SJSA1 (cell line): ENCODE measurements around the gene TEF. TPM values are rescaled to one million over a fixed set of nuclear protein-coding genes. Genes with fewer than 3 reads are reported as not detected.
"Not testable (repeated sequence)": the region's sequence is repeated elsewhere in the genome, so short reads cannot be mapped to it uniquely, and the experiment has no call there.

ENCODE experiments used
- DNase-seq, 2 experiments: peaks; one replicate each; pipeline ENCODE4 v3.0.0-alpha.2; 2015 to 2020; ENCODE audit warnings: low spot score in 2 of 2, low read depth in 1 of 2
- H3K27ac ChIP-seq: fragments of 250-450 bp; sonication (Bioruptor Pico); 2 replicates; pipeline ENCODE4 v1.5.1; 2020; ENCODE audit warnings: mild to moderate bottlenecking, moderate library complexity
- H3K27me3 ChIP-seq: fragments of 250-450 bp; sonication (Bioruptor Pico); replicated peaks from 2 replicates; pipeline ENCODE4 v1.5.1; 2020; ENCODE audit warnings: mild to moderate bottlenecking, moderate library complexity
- H3K36me3 ChIP-seq: fragments of 250-450 bp; sonication (Bioruptor Pico); 2 replicates; pipeline ENCODE4 v1.5.1; 2020; ENCODE audit warnings: mild to moderate bottlenecking
- H3K4me1 ChIP-seq: fragments of 250-450 bp; sonication (Bioruptor Pico); replicated peaks from 2 replicates; pipeline ENCODE4 v1.6.1; 2021; ENCODE audit warnings: mild to moderate bottlenecking
- H3K4me3 ChIP-seq: fragments of 250-450 bp; sonication (Bioruptor Pico); 2 replicates; pipeline ENCODE4 v1.5.1; 2020; ENCODE audit warnings: mild to moderate bottlenecking
- H3K9me3 ChIP-seq: fragments of 250-450 bp; sonication (Bioruptor Pico); replicated peaks from 2 replicates; pipeline ENCODE4 v1.5.1; 2020; ENCODE audit warnings: mild to moderate bottlenecking
- total RNA-seq: library from RNA; depleted of rRNA; stranded (reverse); fragments of >200 nt; shearing (Covaris generic); gene quantifications from 2 replicates; pipeline ENCODE4 v1.2.3, GENCODE V29; 2014

TEF gene
- total RNA-seq, 1 experiment from 2014 or later, result 9.4 TPM

DNA sequence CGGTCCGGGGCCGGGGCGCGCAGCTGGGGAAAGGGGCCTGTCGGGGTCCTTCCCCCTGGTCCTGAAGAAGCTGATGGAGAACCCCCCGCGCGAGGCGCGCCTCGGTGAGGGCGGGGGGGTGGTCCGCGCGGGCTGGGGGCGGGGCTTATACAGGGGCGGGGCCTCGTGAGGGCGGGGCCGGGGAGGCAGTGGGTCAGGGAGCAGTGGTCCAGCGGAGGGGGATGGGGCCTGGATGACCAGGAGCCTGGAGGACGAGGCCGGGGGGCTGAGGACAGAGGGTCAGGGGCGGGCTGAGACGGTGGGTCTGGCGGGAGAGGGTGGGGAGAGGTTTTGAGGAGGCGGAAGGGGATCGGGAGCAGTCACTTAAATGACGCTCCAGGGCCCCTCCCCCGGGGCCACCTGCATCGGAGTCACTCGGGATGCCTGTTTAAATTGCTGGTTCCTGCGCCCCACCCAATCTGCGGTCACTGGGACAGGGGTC lies 396 bp downstream of the TEF start:
- peaks cover 17% of the 10 kb centered on the region for H3K4me1 ChIP-seq
- H3K36me3 ChIP-seq, result peaks cover 10% of the 10 kb centered on the region
- peak overlapping the region; percentile 51 for H3K4me3 ChIP-seq
- no peaks in the 10 kb centered on the region for H3K27me3 ChIP-seq
- H3K27ac ChIP-seq, result peak overlapping the region; percentile 98
- no peaks in the 10 kb centered on the region for H3K9me3 ChIP-seq
- peak in 1 of 2 experiments; percentile 64 for DNase-seq

DNA sequence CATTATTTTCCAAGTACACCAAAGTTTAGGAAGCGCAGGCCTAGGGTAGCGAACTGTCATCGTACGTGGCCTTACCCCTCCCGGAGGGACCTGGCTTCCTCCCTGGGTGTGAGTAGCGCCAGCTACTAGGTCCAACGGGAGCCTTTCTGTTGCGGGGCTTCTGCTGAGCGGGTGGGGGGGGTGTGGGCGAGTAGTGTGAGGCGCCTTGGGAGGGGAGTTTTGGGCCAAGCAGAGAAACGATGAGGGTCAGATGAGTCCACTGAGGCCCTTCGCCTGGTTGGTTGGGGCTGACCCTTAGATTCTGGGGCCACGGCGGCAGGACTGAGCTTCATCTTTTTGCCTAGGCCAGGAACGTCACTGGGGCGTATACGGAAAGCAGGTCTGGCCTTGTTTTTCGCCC lies 868 bp downstream of the TEF start:
- no peak for DNase-seq
- Histone ChIP-seq H3K36me3 (peaks cover 14% of the 10 kb centered on the region), H3K9me3 (no peaks in the 10 kb centered on the region), H3K4me1 (peaks cover 17% of the 10 kb centered on the region), H3K27me3 (no peaks in the 10 kb centered on the region), H3K4me3 (peak overlapping the region; percentile 51), H3K27ac (no peak overlapping the region)

- Histone ChIP-seq H3K36me3 (peaks cover 16% of the 10 kb centered on the region), H3K4me1 (peaks cover 17% of the 10 kb centered on the region), H3K27ac (no peak overlapping the region), H3K27me3 (no peaks in the 10 kb centered on the region), H3K9me3 (no peaks in the 10 kb centered on the region), H3K4me3 (no peak overlapping the region; the same call in 1 of the 2 replicates)
- DNase-seq, result no peak
Observed at GRCh38 chr22:41383085-41383484, 1.3 kb downstream of the TEF start.

DNA sequence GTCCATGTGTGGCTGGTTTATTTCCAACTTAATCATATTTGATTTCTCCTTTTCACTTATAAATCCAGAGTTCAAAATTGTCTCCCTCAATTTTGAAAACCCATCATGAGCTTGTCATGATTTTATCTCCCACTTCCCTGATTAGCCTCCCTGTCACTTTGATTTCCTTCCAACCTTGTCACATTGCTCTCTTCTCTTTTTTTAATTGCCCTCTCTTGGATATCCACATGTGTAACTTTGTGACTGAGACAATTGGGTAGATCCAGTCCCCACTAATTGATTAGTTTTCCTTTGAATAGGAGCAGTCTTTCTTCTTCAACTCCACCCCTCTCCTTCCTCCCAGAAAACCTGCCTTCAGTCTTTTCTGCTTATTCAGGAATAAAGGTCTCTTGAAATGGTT lies 2.4 kb downstream of the TEF start:
- Histone ChIP-seq H3K27ac (no peak overlapping the region), H3K36me3 (peaks cover 25% of the 10 kb centered on the region), H3K9me3 (no peaks in the 10 kb centered on the region), H3K4me1 (peaks cover 17% of the 10 kb centered on the region), H3K4me3 (no peak overlapping the region), H3K27me3 (no peaks in the 10 kb centered on the region)
- no peak for DNase-seq

- Histone ChIP-seq H3K27me3 (no peaks in the 10 kb centered on the region), H3K4me3 (no peak overlapping the region), H3K4me1 (peaks cover 5% of the 10 kb centered on the region; the same call in 1 of the 2 replicates), H3K36me3 (peaks cover 38% of the 10 kb centered on the region), H3K27ac (no peak overlapping the region), H3K9me3 (no peaks in the 10 kb centered on the region)
- DNase-seq, result no peak
Observed at GRCh38 chr22:41387341-41387740, 5.6 kb downstream of the TEF start.

GRCh38 chr22:41394012-41394356 lies 12.2 kb downstream of the TEF start:
- Histone ChIP-seq H3K27me3 (no peaks in the 10 kb centered on the region), H3K36me3 (peaks cover 59% of the 10 kb centered on the region), H3K4me1 (no peaks in the 10 kb centered on the region), H3K9me3 (no peaks in the 10 kb centered on the region), H3K27ac (no peak overlapping the region), H3K4me3 (no peak overlapping the region)
- DNase-seq, result no peak

GRCh38 chr22:41395531-41396240 lies 13.9 kb downstream of the TEF start:
- Histone ChIP-seq H3K36me3 (peaks cover 49% of the 10 kb centered on the region), H3K27ac (no peak overlapping the region), H3K9me3 (no peaks in the 10 kb centered on the region), H3K27me3 (no peaks in the 10 kb centered on the region), H3K4me1 (no peaks in the 10 kb centered on the region), H3K4me3 (no peak overlapping the region)
- DNase-seq, result no peak

DNA sequence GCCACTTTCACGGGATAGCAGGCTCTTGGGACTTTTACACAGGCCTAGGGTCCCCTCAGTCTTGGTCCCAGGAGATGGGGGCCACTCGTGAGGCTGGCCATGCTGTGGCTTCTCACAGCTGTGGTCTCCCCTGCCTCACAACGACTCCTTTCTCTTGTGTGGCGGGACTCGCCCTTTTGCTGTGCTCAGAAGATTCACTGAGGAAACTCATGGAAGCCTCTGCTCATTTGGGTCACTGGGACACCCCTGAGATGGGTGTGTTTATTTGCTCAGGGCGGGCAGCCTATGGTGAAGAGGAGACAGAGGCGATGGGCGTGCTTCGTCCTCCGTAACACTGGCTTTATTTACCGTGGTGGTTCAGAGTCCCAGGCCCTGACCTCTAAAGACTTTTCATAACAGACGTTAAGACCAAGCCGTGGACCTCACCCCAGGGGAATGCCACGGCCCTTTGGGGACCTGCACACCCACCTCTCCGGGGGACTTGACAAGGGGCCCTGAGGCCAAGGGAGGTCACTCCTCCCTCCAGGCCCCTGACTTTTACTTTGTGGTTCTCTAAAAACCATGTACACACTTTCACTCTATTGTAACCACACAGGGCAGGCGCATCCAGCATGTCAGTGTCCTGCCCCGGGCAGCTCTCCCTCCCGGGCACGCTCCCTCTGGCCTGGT lies 15.5 kb downstream of the TEF start:
- H3K4me1 ChIP-seq, result peaks cover 7% of the 10 kb centered on the region; the same call in 1 of the 2 replicates
- H3K27me3 ChIP-seq, result no peaks in the 10 kb centered on the region
- peaks cover 45% of the 10 kb centered on the region for H3K36me3 ChIP-seq
- no peak overlapping the region for H3K4me3 ChIP-seq
- no peaks in the 10 kb centered on the region for H3K9me3 ChIP-seq
- no peak overlapping the region for H3K27ac ChIP-seq
- DNase-seq, result no peak

- H3K4me3 ChIP-seq, result no peak overlapping the region
- H3K9me3 ChIP-seq, result no peaks in the 10 kb centered on the region
- peaks cover 11% of the 10 kb centered on the region for H3K4me1 ChIP-seq
- no peak overlapping the region for H3K27ac ChIP-seq
- H3K27me3 ChIP-seq, result no peaks in the 10 kb centered on the region
- DNase-seq, result no peak
- peaks cover 37% of the 10 kb centered on the region for H3K36me3 ChIP-seq
Observed at GRCh38 chr22:41398921-41399320, 17.2 kb downstream of the TEF start.

GRCh38 chr22:41401781-41402648 lies 20.3 kb downstream of the TEF start:
- Histone ChIP-seq H3K27me3 (no peaks in the 10 kb centered on the region), H3K4me1 (peaks cover 14% of the 10 kb centered on the region), H3K9me3 (no peaks in the 10 kb centered on the region), H3K36me3 (peaks cover 6% of the 10 kb centered on the region), H3K27ac (no peak overlapping the region), H3K4me3 (no peak overlapping the region)
- peak in 1 of 2 experiments; percentile 34 for DNase-seq

DNA sequence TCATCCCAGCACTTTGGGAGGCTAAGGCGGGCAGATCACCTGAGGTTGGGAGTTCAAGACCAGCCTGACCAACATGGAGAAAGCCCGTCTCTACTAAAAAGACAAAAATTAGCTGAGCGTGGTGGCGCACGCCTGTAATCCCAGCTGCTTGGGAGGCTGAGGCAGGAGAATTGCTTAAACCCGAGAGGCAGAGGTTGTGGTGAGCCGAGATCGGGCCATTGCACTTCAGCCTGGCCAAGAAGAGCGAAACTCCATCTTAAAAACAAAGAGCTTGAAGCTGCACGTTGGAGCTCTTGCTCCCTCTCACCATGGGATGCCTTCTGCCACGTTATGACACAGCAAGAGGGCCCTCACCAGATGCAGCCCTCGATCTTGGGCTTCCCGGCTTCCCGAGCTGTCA lies 21.1 kb downstream of the TEF start:
- H3K9me3 ChIP-seq, H3K36me3 ChIP-seq, H3K4me3 ChIP-seq, H3K27ac ChIP-seq, DNase-seq, H3K27me3 ChIP-seq: not testable (repeated sequence)
- peaks cover 14% of the 10 kb centered on the region for H3K4me1 ChIP-seq

- no peaks in the 10 kb centered on the region for H3K9me3 ChIP-seq
- H3K27me3 ChIP-seq, result no peaks in the 10 kb centered on the region
- peak; percentile 73 to 93 for DNase-seq
- peaks cover 14% of the 10 kb centered on the region for H3K4me1 ChIP-seq
- no peaks in the 10 kb centered on the region for H3K36me3 ChIP-seq
- no peak overlapping the region for H3K27ac ChIP-seq
- H3K4me3 ChIP-seq, result no peak overlapping the region
Observed at GRCh38 chr22:41403532-41404318, 22.0 kb downstream of the TEF start.

GRCh38 chr22:41405588-41405987 lies 23.8 kb downstream of the TEF start:
- H3K36me3 ChIP-seq, result no peaks in the 10 kb centered on the region
- no peak for DNase-seq
- no peaks in the 10 kb centered on the region for H3K9me3 ChIP-seq
- H3K4me3 ChIP-seq, result no peak overlapping the region
- H3K4me1 ChIP-seq, result peaks cover 14% of the 10 kb centered on the region
- H3K27me3 ChIP-seq, result no peaks in the 10 kb centered on the region
- no peak overlapping the region for H3K27ac ChIP-seq
